ENCODE data around the gene ACBD4.
"Not testable (repeated sequence)": the region's sequence is repeated elsewhere in the genome, so short reads cannot be mapped to it uniquely, and the experiment has no call there.

The ACBD4 gene

GRCh38 chr17:45121055-45121454 is 14.4 kb upstream of the ACBD4 start:
- H3K27me3 ChIP-seq (ENCODE audit: insufficient read depth, poor library complexity, severe bottlenecking): no peaks in the 10 kb centered on the region
- DNase-seq (ENCODE audit: low read depth in 1 of 2, low spot score in 1 of 2): no peak
- H3K27ac ChIP-seq (replicated peaks): no peak overlapping the region
- H3K4me3 ChIP-seq (replicated peaks; ENCODE audit: insufficient read depth, low read length): no peak overlapping the region
- no peak for TF ChIP-seq CTCF (IDR thresholded peaks at IDR 0.05; ENCODE audit: insufficient read depth, low read length)
- TF ChIP-seq GABPA (IDR thresholded peaks at IDR 0.05; ENCODE audit: low read depth): no peak
- TF ChIP-seq REST (IDR thresholded peaks at IDR 0.05; ENCODE audit: insufficient replicate concordance, low read depth): no peak
- no peak for TF ChIP-seq POLR2AphosphoS5 (IDR thresholded peaks at IDR 0.05; ENCODE audit: low read depth)
- TF ChIP-seq SPI1 (IDR thresholded peaks at IDR 0.05; ENCODE audit: borderline replicate concordance, low read depth): no peak

GRCh38 chr17:45123076-45123770 is 12.3 kb upstream of the ACBD4 start:
- DNase-seq (ENCODE audit: low read depth in 1 of 2, low spot score in 1 of 2): no peak
- H3K27me3 ChIP-seq (ENCODE audit: insufficient read depth, poor library complexity, severe bottlenecking): no peaks in the 10 kb centered on the region
- no peak overlapping the region; the same call in 1 of the 2 replicates for H3K27ac ChIP-seq (replicated peaks)
- H3K4me3 ChIP-seq (replicated peaks; ENCODE audit: insufficient read depth, low read length): no peak overlapping the region
- TF ChIP-seq REST (IDR thresholded peaks at IDR 0.05; ENCODE audit: insufficient replicate concordance, low read depth) (no peak), POLR2AphosphoS5 (IDR thresholded peaks at IDR 0.05; ENCODE audit: low read depth) (no peak), CTCF (IDR thresholded peaks at IDR 0.05; ENCODE audit: insufficient read depth, low read length) (no peak), SPI1 (IDR thresholded peaks at IDR 0.05; ENCODE audit: borderline replicate concordance, low read depth) (no peak), GABPA (IDR thresholded peaks at IDR 0.05; ENCODE audit: low read depth) (no peak)

- Histone ChIP-seq H3K27ac (replicated peaks) (peak overlapping the region; percentile 55), H3K4me3 (replicated peaks; ENCODE audit: insufficient read depth, low read length) (no peak overlapping the region), H3K27me3 (ENCODE audit: insufficient read depth, poor library complexity, severe bottlenecking) (no peaks in the 10 kb centered on the region)
- DNase-seq (ENCODE audit: low read depth in 1 of 2, low spot score in 1 of 2): peak; percentile 63 to 68
- TF ChIP-seq GABPA (IDR thresholded peaks at IDR 0.05; ENCODE audit: low read depth) (no peak), POLR2AphosphoS5 (IDR thresholded peaks at IDR 0.05; ENCODE audit: low read depth) (no peak), REST (IDR thresholded peaks at IDR 0.05; ENCODE audit: insufficient replicate concordance, low read depth) (no peak), SPI1 (IDR thresholded peaks at IDR 0.05; ENCODE audit: borderline replicate concordance, low read depth) (no peak), CTCF (IDR thresholded peaks at IDR 0.05; ENCODE audit: insufficient read depth, low read length) (no peak)
Measured at GRCh38 chr17:45123930-45124796, 11.3 kb upstream of the ACBD4 start.

- H3K27ac ChIP-seq (replicated peaks): peak overlapping the region; percentile 55
- not testable (repeated sequence) for H3K27me3 ChIP-seq (ENCODE audit: insufficient read depth, poor library complexity, severe bottlenecking); DNase-seq (ENCODE audit: low read depth in 1 of 2, low spot score in 1 of 2); H3K4me3 ChIP-seq (replicated peaks; ENCODE audit: insufficient read depth, low read length)
Measured at GRCh38 chr17:45124797-45125122, 10.7 kb upstream of the ACBD4 start.
